Mesenchymal stem cell (in vitro differentiated cells and primary cell): ENCODE measurements around the gene JSRP1.

Experiments used
- DNase-seq: peaks from one replicate; pipeline ENCODE4 v3.0.0-alpha.2; 2013
- H2AFZ ChIP-seq: one replicate; pipeline ENCODE4 v1.6.1; 2013; ENCODE audit warnings: low read depth, mild to moderate bottlenecking, control low read depth, inconsistent platforms, low read length, moderate library complexity
- H2AK5ac ChIP-seq: 2 replicates; pipeline ENCODE4 v1.6.1; 2013; ENCODE audit warnings: low read length, moderate library complexity, mild to moderate bottlenecking, inconsistent platforms; ENCODE audit not compliant: severe bottlenecking
- H2BK120ac ChIP-seq: one replicate; pipeline ENCODE4 v1.6.1; 2013; ENCODE audit warnings: low read depth, mild to moderate bottlenecking, inconsistent platforms, low read length, moderate library complexity
- H2BK12ac ChIP-seq, 2 experiments: one replicate each; pipeline ENCODE4 v1.6.1; 2013; ENCODE audit warnings: inconsistent platforms in 2 of 2, low read length in 2 of 2, mild to moderate bottlenecking in 2 of 2, moderate library complexity in 2 of 2, control low read depth in 1 of 2
- H2BK15ac ChIP-seq: one replicate; pipeline ENCODE4 v1.6.1; 2013; ENCODE audit warnings: mild to moderate bottlenecking, low read depth, inconsistent platforms; ENCODE audit not compliant: poor library complexity, severe bottlenecking
- H2BK5ac ChIP-seq: 2 replicates; pipeline ENCODE4 v1.6.1; 2013; ENCODE audit warnings: low read depth, mild to moderate bottlenecking, low read length, control low read depth, inconsistent platforms; ENCODE audit not compliant: poor library complexity, severe bottlenecking
- H3K14ac ChIP-seq, 2 experiments: one replicate each; pipeline ENCODE4 v1.6.1; 2013; ENCODE audit warnings: inconsistent platforms in 2 of 2, low read length in 2 of 2, control low read depth in 1 of 2, mild to moderate bottlenecking in 1 of 2, moderate library complexity in 1 of 2
- H3K18ac ChIP-seq, 2 experiments: one replicate each; pipeline ENCODE4 v1.6.1; 2013; ENCODE audit warnings: inconsistent platforms in 2 of 2, low read length in 2 of 2, control low read depth in 1 of 2, low read depth in 1 of 2, mild to moderate bottlenecking in 1 of 2
- H3K23ac ChIP-seq, 2 experiments: one replicate each; pipeline ENCODE4 v1.6.1; 2013; ENCODE audit warnings: inconsistent platforms in 2 of 2, low read length in 2 of 2, mild to moderate bottlenecking in 2 of 2, moderate library complexity in 2 of 2, control low read depth in 1 of 2
- H3K27ac ChIP-seq: 2 replicates; pipeline ENCODE4 v1.5.1; 2013; ENCODE audit warnings: mild to moderate bottlenecking, moderate library complexity, low read length, control low read depth, inconsistent platforms; ENCODE audit not compliant: poor library complexity, severe bottlenecking
- H3K27me3 ChIP-seq, 2 experiments: 2 replicates each; pipeline versions ENCODE4 v1.6.1 to v1.7.0; 2013; ENCODE audit warnings: low read length in 2 of 2, mild to moderate bottlenecking in 2 of 2, moderate library complexity in 2 of 2, control low read depth in 1 of 2, inconsistent platforms in 1 of 2; ENCODE audit not compliant: control insufficient read depth in 1 of 2, insufficient read depth in 1 of 2
- H3K36me3 ChIP-seq, 2 experiments: 2 replicates each; pipeline versions ENCODE4 v1.6.1 to v1.7.0; 2013; ENCODE audit warnings: low read length in 2 of 2, control low read depth in 1 of 2, inconsistent platforms in 1 of 2, low read depth in 1 of 2, mild to moderate bottlenecking in 1 of 2; ENCODE audit not compliant: insufficient read depth in 2 of 2, control insufficient read depth in 1 of 2
- H3K4ac ChIP-seq, 2 experiments: one replicate each; pipeline ENCODE4 v1.6.1; 2013; ENCODE audit warnings: inconsistent platforms in 2 of 2, low read length in 2 of 2, mild to moderate bottlenecking in 2 of 2, moderate library complexity in 2 of 2, control low read depth in 1 of 2, low read depth in 1 of 2
- H3K4me1 ChIP-seq: 2 replicates; pipeline ENCODE4 v1.6.1; 2013; ENCODE audit warnings: low read depth, low read length, control low read depth; ENCODE audit not compliant: control insufficient read depth, insufficient read depth
- H3K4me2 ChIP-seq: 2 replicates; pipeline ENCODE4 v1.6.1; 2013; ENCODE audit warnings: low read length, mild to moderate bottlenecking, inconsistent platforms; ENCODE audit not compliant: poor library complexity, severe bottlenecking
- H3K4me3 ChIP-seq, 2 experiments: 2 replicates each; pipeline versions ENCODE4 v1.5.1 to v1.7.0; 2013; ENCODE audit warnings: low read length in 2 of 2, mild to moderate bottlenecking in 2 of 2, control low read depth in 1 of 2, low read depth in 1 of 2; ENCODE audit not compliant: insufficient read depth in 1 of 2
- H3K79me1 ChIP-seq: replicated peaks from 2 replicates; pipeline ENCODE4 v1.6.1; 2013; ENCODE audit warnings: mild to moderate bottlenecking, control low read depth, low read length, inconsistent platforms; ENCODE audit not compliant: poor library complexity, severe bottlenecking
- H3K9ac ChIP-seq: 2 replicates; pipeline ENCODE4 v1.7.0; 2013; ENCODE audit warnings: mild to moderate bottlenecking, low read length, moderate library complexity
- H3K9me3 ChIP-seq: 2 replicates; pipeline ENCODE4 v1.7.0; 2013; ENCODE audit warnings: mild to moderate bottlenecking, low read length; ENCODE audit not compliant: control insufficient read depth
- H4K8ac ChIP-seq: one replicate; pipeline ENCODE4 v1.6.1; 2013; ENCODE audit warnings: inconsistent platforms, mild to moderate bottlenecking, low read length, moderate library complexity
- H4K91ac ChIP-seq: one replicate; pipeline ENCODE4 v1.6.1; 2013; ENCODE audit warnings: mild to moderate bottlenecking, low read length, inconsistent platforms
- WGBS: methylation state at CpG from one replicate; pipeline ENCODE4 v1.1.7; 2013; ENCODE audit warnings: mixed read lengths; 5-methylcytosine and 5-hydroxymethylcytosine counted together

The JSRP1 gene

GRCh38 chr19:2254064-2254872, 1.9 kb downstream of the JSRP1 start:
- WGBS, result 39% methylated on average over 14 of the region's 20 CpGs

GRCh38 chr19:2253106-2254063, 2.8 kb downstream of the JSRP1 start:
- Histone ChIP-seq H3K9ac (no peak overlapping the region), H3K4me2 (peak overlapping the region; percentile 64), H3K36me3 (peaks cover 9 to 43% of the 10 kb centered on the region in 2 experiments), H3K27me3 (peaks cover 10 to 48% of the 10 kb centered on the region in 2 experiments), H2BK15ac (no peak overlapping the region), H3K23ac (peak overlapping the region in 1 of 2 experiments; percentile 75), H3K27ac (no peak overlapping the region), H2BK5ac (no peak overlapping the region), H3K4ac (no peak overlapping the region), H3K79me1 (peaks cover 6% of the 10 kb centered on the region), H2BK12ac (no peak overlapping the region), H3K14ac (peak overlapping the region in 1 of 2 experiments; percentile 44), H3K4me1 (peaks cover 18% of the 10 kb centered on the region), H2AK5ac (no peak overlapping the region), H4K8ac (peak overlapping the region; percentile 29), H3K9me3 (no peaks in the 10 kb centered on the region), H3K18ac (peak overlapping the region in 1 of 2 experiments; percentile 14), H4K91ac (no peak overlapping the region), H2BK120ac (no peak overlapping the region), H2AFZ (peak overlapping the region; percentile 1), H3K4me3 (peak overlapping the region; percentile 18 to 24)
- DNase-seq, result no peak
- WGBS, result 7% methylated on average over 68 of the region's 77 CpGs

More at GRCh38 chr19:2254064-2254872, 1.9 kb downstream of the JSRP1 start:
- Histone ChIP-seq H3K36me3 (peaks cover under 1 to 34% of the 10 kb centered on the region in 2 experiments), H3K4ac (peak overlapping the region in 1 of 2 experiments; percentile 27), H3K4me2 (peak overlapping the region; percentile 64), H4K91ac (no peak overlapping the region), H3K23ac (no peak overlapping the region), H2BK5ac (no peak overlapping the region), H3K4me3 (no peak overlapping the region), H3K9me3 (no peaks in the 10 kb centered on the region), H3K9ac (no peak overlapping the region), H4K8ac (no peak overlapping the region), H3K79me1 (peaks cover 3% of the 10 kb centered on the region), H3K18ac (no peak overlapping the region), H2AFZ (no peak overlapping the region), H3K14ac (no peak overlapping the region), H3K27ac (no peak overlapping the region), H2AK5ac (no peak overlapping the region), H2BK120ac (no peak overlapping the region), H3K27me3 (peaks cover 10 to 48% of the 10 kb centered on the region in 2 experiments), H2BK15ac (no peak overlapping the region), H2BK12ac (no peak overlapping the region), H3K4me1 (peaks cover 18% of the 10 kb centered on the region)
- peak; percentile 70 for DNase-seq

- Histone ChIP-seq H3K14ac (peak overlapping the region in 1 of 2 experiments; percentile 44), H2BK15ac (no peak overlapping the region), H2AFZ (no peak overlapping the region), H3K18ac (no peak overlapping the region), H2BK12ac (no peak overlapping the region), H3K9me3 (no peaks in the 10 kb centered on the region), H3K4ac (no peak overlapping the region), H3K27ac (no peak overlapping the region), H3K4me3 (peak overlapping the region in 1 of 2 experiments; percentile 18), H3K4me2 (no peak overlapping the region), H3K79me1 (peaks cover 10% of the 10 kb centered on the region), H3K9ac (no peak overlapping the region), H4K8ac (no peak overlapping the region), H2BK120ac (no peak overlapping the region), H3K23ac (no peak overlapping the region), H3K4me1 (peaks cover 18% of the 10 kb centered on the region), H2AK5ac (no peak overlapping the region), H2BK5ac (no peak overlapping the region), H3K27me3 (peaks cover 10 to 48% of the 10 kb centered on the region in 2 experiments), H4K91ac (no peak overlapping the region), H3K36me3 (peaks cover 9 to 49% of the 10 kb centered on the region in 2 experiments)
- DNase-seq, result no peak
- WGBS, result 50% methylated on average over 18 of the region's 18 CpGs
Measured at GRCh38 chr19:2252797-2253105, 3.5 kb downstream of the JSRP1 start.
